ENCODE results near the gene DERL3.

Gene DERL3

DNA sequence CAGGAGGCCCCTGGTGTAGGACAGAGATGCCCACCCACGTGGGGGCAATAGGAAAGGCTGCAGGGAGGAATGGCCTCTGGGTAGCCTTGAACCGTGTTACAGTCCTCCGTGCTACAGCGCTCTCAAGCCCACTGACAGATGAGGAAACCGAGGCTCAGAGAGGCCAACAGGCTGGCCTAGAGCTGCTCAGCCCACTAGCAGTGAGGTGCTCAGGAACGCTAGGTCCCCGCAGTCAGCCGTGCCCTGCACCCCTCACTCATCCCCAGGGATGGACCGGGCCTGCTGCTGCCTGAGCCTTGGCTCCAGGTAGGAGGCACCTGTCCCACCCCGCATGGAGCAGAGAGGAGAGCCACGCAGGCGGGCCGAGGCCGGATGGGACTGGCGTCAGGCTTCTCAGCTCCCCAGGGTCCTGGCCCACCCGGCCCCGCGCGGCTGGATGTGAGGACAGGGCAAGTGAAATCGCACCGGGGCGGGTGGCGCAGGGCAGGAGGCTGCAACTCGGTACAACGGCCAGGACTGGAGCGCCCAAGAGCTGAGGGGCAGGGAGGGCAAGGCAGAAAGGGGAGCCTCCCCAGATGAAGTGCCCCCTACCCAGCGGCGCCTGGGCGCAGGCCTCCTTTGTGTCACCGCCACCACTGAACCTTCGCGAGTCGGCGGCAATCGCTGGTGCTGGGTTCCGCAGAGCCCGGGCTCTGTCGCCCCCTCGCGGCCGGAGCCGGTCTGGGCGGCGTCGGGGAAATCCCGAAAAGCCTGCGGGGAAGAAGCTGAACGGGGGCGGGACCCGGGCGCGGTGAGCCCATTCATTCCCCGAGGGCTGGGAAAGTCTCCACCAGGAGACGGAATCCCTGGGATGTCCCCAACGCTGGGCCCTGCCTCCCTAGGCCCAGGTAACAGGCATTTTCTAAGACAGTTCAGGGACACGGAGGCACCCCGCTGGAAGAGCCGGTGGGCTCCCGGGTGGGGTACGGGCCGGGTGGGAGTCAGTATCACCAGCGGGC, 10.5 kb upstream of the DERL3 start:
- H3F3A ChIP-seq (ENCODE audit: insufficient read depth, low read length): peaks cover 48% of the 10 kb centered on the region
- no peaks in the 10 kb centered on the region for H4K20me1 ChIP-seq (ENCODE audit: insufficient read depth, low read length)
- TF ChIP-seq EZH2 (optimal IDR thresholded peaks at IDR 0.05; ENCODE audit: low read depth, low read length): no peak
- TF ChIP-seq, protein P1, sequence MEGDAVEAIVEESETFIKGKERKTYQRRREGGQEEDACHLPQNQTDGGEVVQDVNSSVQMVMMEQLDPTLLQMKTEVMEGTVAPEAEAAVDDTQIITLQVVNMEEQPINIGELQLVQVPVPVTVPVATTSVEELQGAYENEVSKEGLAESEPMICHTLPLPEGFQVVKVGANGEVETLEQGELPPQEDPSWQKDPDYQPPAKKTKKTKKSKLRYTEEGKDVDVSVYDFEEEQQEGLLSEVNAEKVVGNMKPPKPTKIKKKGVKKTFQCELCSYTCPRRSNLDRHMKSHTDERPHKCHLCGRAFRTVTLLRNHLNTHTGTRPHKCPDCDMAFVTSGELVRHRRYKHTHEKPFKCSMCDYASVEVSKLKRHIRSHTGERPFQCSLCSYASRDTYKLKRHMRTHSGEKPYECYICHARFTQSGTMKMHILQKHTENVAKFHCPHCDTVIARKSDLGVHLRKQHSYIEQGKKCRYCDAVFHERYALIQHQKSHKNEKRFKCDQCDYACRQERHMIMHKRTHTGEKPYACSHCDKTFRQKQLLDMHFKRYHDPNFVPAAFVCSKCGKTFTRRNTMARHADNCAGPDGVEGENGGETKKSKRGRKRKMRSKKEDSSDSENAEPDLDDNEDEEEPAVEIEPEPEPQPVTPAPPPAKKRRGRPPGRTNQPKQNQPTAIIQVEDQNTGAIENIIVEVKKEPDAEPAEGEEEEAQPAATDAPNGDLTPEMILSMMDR (IDR thresholded peaks at IDR 0.05; ENCODE audit: low read length): peak; percentile 88
- H3K79me2 ChIP-seq (ENCODE audit: low read length): peaks cover 15% of the 10 kb centered on the region
- peaks cover 47% of the 10 kb centered on the region for H3K4me1 ChIP-seq (ENCODE audit: low read length)
- no peaks in the 10 kb centered on the region for H3K9me2 ChIP-seq (replicated peaks; ENCODE audit: insufficient read depth, low read length)
- no peaks in the 10 kb centered on the region for H3K27me3 ChIP-seq (replicated peaks; ENCODE audit: insufficient read depth, low read length)
- peak overlapping the region; percentile 100 for H3K4me2 ChIP-seq (ENCODE audit: low read depth, low read length)
- no peaks in the 10 kb centered on the region for H3K9me3 ChIP-seq (replicated peaks; ENCODE audit: insufficient read depth, low read length)
- no peak overlapping the region for H3K9ac ChIP-seq (ENCODE audit: low read length)
- peak; percentile 81 for DNase-seq
- H3K4me3 ChIP-seq (ENCODE audit: low read length): peak overlapping the region; percentile 51; the same call in 1 of the 2 replicates
- no peaks in the 10 kb centered on the region for H3K36me3 ChIP-seq (replicated peaks; ENCODE audit: insufficient read depth, low read length)
- H2AFZ ChIP-seq (ENCODE audit: low read length): peak overlapping the region; percentile 63
- H3K27ac ChIP-seq (ENCODE audit: low read length): peak overlapping the region; percentile 100; the same call in 1 of the 2 replicates

DNA sequence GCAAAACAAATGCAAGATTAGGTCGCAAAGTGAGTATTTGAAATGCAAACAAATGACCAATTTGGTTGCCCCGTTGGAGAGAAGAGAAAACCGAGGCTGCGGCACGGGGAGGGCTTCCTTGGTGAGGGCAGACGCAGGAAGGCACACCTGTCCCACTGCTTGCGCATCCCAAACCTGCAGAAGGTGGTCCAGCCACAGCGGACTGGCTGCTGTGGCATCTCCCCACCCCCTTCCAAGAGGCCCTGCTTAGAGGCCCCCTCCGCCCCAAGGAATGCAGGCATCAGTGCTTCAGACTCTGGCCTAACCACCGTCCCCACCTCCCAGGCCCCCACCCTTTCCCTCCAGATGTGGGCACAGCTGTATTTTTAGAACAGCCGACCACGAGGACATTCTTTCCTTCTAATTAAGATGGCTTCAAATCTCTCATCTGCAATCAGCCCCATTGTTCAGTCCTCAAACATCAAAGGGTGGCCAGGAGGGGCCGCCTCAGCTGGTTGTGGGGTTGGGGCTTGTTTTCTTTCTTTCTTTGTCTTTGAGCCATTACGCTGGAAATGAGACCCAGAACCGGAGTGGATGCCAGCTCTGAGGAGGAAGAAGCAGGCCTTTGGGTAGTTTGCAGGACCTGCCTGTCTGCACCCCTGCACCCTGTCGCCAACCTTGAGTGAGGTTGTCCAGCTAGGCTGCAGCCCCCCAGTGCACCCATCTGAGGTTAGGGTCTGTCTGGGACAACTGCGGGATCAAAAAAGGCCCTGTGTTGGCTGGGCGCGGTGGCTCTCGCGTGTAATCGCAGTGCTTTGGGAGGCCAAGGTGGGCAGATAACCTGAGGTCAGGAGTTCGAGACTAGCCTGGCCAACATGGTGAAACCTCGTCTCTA, 9.4 kb upstream of the DERL3 start:
- Histone ChIP-seq H3K4me1 (ENCODE audit: low read length) (peaks cover 53% of the 10 kb centered on the region), H4K20me1 (ENCODE audit: insufficient read depth, low read length) (no peaks in the 10 kb centered on the region), H3K4me2 (ENCODE audit: low read depth, low read length) (peak overlapping the region; percentile 100), H3K9me3 (replicated peaks; ENCODE audit: insufficient read depth, low read length) (no peaks in the 10 kb centered on the region), H3K9ac (ENCODE audit: low read length) (peak overlapping the region; percentile 99), H3K79me2 (ENCODE audit: low read length) (peaks cover 15% of the 10 kb centered on the region), H3F3A (ENCODE audit: insufficient read depth, low read length) (peaks cover 57% of the 10 kb centered on the region), H3K9me2 (replicated peaks; ENCODE audit: insufficient read depth, low read length) (no peaks in the 10 kb centered on the region), H3K27me3 (replicated peaks; ENCODE audit: insufficient read depth, low read length) (no peaks in the 10 kb centered on the region), H3K36me3 (replicated peaks; ENCODE audit: insufficient read depth, low read length) (no peaks in the 10 kb centered on the region), H3K27ac (ENCODE audit: low read length) (peak overlapping the region; percentile 100), H3K4me3 (ENCODE audit: low read length) (peak overlapping the region; percentile 15; the same call in 1 of the 2 replicates), H2AFZ (ENCODE audit: low read length) (no peak overlapping the region)
- TF ChIP-seq EZH2 (optimal IDR thresholded peaks at IDR 0.05; ENCODE audit: low read depth, low read length): no peak
- TF ChIP-seq, protein P1 (IDR thresholded peaks at IDR 0.05; ENCODE audit: low read length): no peak; the same call in 1 of the 2 replicates
- no peak for TF ChIP-seq EZH2phosphoT487 (IDR thresholded peaks at IDR 0.05; ENCODE audit: low read length)
- DNase-seq: peak; percentile 83

DNA sequence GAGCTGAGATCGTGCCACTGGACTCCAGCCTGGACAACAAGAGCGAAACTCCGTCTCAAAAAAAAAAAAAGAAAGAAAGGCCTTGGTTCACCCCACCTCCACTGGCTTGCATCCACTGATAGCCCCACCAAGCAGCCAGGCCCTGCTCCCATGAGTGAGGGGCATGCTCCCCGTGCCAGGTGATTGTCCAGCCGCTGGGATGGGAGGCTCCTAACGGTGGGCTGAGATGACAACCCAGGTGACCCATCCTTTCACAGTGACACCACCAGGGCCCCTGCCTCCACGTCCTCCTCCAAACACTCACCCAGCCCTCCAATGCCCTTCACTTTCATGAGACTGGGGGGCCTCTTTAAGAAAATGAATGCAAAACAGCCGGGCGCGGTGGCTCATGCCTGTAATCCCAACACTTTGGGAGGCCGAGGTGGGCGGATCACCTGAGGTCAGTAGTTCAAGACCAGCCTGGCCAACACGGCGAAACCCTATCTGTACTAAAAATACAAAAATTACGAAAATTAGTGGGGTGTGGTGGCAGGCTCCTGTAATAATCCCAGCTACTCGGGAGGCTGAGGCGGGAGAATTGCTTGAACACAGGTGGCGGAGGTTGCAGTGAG, 8.6 kb upstream of the DERL3 start:
- Histone ChIP-seq H3K36me3 (replicated peaks; ENCODE audit: insufficient read depth, low read length) (no peaks in the 10 kb centered on the region), H3K4me3 (ENCODE audit: low read length) (peak overlapping the region; percentile 33; the same call in 1 of the 2 replicates), H3K4me1 (ENCODE audit: low read length) (peaks cover 61% of the 10 kb centered on the region), H3K4me2 (ENCODE audit: low read depth, low read length) (peak overlapping the region; percentile 100), H3K27me3 (replicated peaks; ENCODE audit: insufficient read depth, low read length) (no peaks in the 10 kb centered on the region), H3K79me2 (ENCODE audit: low read length) (peaks cover 15% of the 10 kb centered on the region), H4K20me1 (ENCODE audit: insufficient read depth, low read length) (no peaks in the 10 kb centered on the region), H3K9me2 (replicated peaks; ENCODE audit: insufficient read depth, low read length) (no peaks in the 10 kb centered on the region), H2AFZ (ENCODE audit: low read length) (no peak overlapping the region), H3K9ac (ENCODE audit: low read length) (peak overlapping the region; percentile 99), H3F3A (ENCODE audit: insufficient read depth, low read length) (peaks cover 61% of the 10 kb centered on the region), H3K9me3 (replicated peaks; ENCODE audit: insufficient read depth, low read length) (no peaks in the 10 kb centered on the region), H3K27ac (ENCODE audit: low read length) (peak overlapping the region; percentile 100)
- no peak for DNase-seq
- TF ChIP-seq EZH2phosphoT487 (IDR thresholded peaks at IDR 0.05; ENCODE audit: low read length) (no peak), EZH2 (optimal IDR thresholded peaks at IDR 0.05; ENCODE audit: low read depth, low read length) (no peak)
- TF ChIP-seq, protein P1 (IDR thresholded peaks at IDR 0.05; ENCODE audit: low read length): no peak

All from MM.1S (cell line).